ENCODE results near the gene IQSEC2.

Gene IQSEC2

GRCh38 chrX:53266914-53267313, 14.5 kb downstream of the IQSEC2 start:
- DNase-seq, result no peak

- DNase-seq, result no peak
Measured at GRCh38 chrX:53265771-53266574, 15.4 kb downstream of the IQSEC2 start.

GRCh38 chrX:53263597-53264094, 17.7 kb downstream of the IQSEC2 start:
- no peak for DNase-seq

GRCh38 chrX:53262918-53263394, 18.4 kb downstream of the IQSEC2 start:
- DNase-seq, result no peak

- no peak for DNase-seq
Measured at GRCh38 chrX:53262189-53262917, 19.0 kb downstream of the IQSEC2 start.

GRCh38 chrX:53261355-53261972, 19.9 kb downstream of the IQSEC2 start:
- no peak for DNase-seq

- DNase-seq, result no peak
Measured at GRCh38 chrX:53260836-53261235, 20.5 kb downstream of the IQSEC2 start.

- DNase-seq, result no peak
Measured at GRCh38 chrX:53257670-53258423, 23.5 kb downstream of the IQSEC2 start.

- DNase-seq, result no peak
Measured at GRCh38 chrX:53257166-53257565, 24.2 kb downstream of the IQSEC2 start.

- no peak for DNase-seq
Measured at GRCh38 chrX:53256446-53257041, 24.8 kb downstream of the IQSEC2 start.

- no peak for DNase-seq
Measured at GRCh38 chrX:53255738-53256191, 25.6 kb downstream of the IQSEC2 start.

GRCh38 chrX:53254570-53255461, 26.6 kb downstream of the IQSEC2 start:
- no peak for DNase-seq

GRCh38 chrX:53253293-53254020, 27.9 kb downstream of the IQSEC2 start:
- DNase-seq, result no peak

GRCh38 chrX:53251307-53251706, 30.1 kb downstream of the IQSEC2 start:
- DNase-seq, result no peak

- DNase-seq, result no peak
Measured at GRCh38 chrX:53250556-53250955, 30.8 kb downstream of the IQSEC2 start.

GRCh38 chrX:53249408-53250042, 31.9 kb downstream of the IQSEC2 start:
- DNase-seq, result no peak

- DNase-seq, result no peak
Measured at GRCh38 chrX:53247928-53248327, 33.5 kb downstream of the IQSEC2 start.

- DNase-seq, result no peak
Measured at GRCh38 chrX:53246231-53246630, 35.2 kb downstream of the IQSEC2 start.

- DNase-seq, result no peak
Measured at GRCh38 chrX:53244610-53245009, 36.8 kb downstream of the IQSEC2 start.

GRCh38 chrX:53242310-53242709, 39.1 kb downstream of the IQSEC2 start:
- no peak for DNase-seq

Data from midbrain (tissue), 1 donor.